Activated naive CD8-positive, alpha-beta T cell treated with anti-CD3 and anti-CD28 coated beads for 36 hours (primary cell): Measurements from ENCODE around the gene SKP1. TPM values are rescaled to one million over a fixed set of nuclear protein-coding genes. Genes with fewer than 3 reads are reported as not detected.

ENCODE experiments used
- DNase-seq: peaks from one replicate; pipeline ENCODE4 v3.0.0; 2021
- H3K27ac Mint-ChIP-seq: one replicate; pipeline ENCODE4 v1.8.0; 2022; ENCODE audit warnings: mild to moderate bottlenecking, moderate library complexity, mixed read lengths
- H3K27me3 Mint-ChIP-seq: one replicate; pipeline ENCODE4 v1.8.0; 2022; ENCODE audit warnings: mild to moderate bottlenecking, mixed read lengths
- H3K36me3 Mint-ChIP-seq: one replicate; pipeline ENCODE4 v1.8.0; 2021; ENCODE audit warnings: mild to moderate bottlenecking, mixed read lengths
- H3K4me1 Mint-ChIP-seq: one replicate; pipeline ENCODE4 v1.8.0; 2021; ENCODE audit warnings: mixed read lengths
- H3K4me3 Mint-ChIP-seq: one replicate; pipeline ENCODE4 v1.8.0; 2022; ENCODE audit warnings: mild to moderate bottlenecking, moderate library complexity, mixed read lengths
- H3K9me3 Mint-ChIP-seq: one replicate; pipeline ENCODE4 v1.8.0; 2022; ENCODE audit warnings: mixed read lengths
- total RNA-seq, 2 experiments: library from RNA; stranded (reverse); gene quantifications; one replicate each; pipeline ENCODE4 v1.2.3, GENCODE V29; 2021

SKP1 gene
- total RNA-seq, 2 experiments from 2014 or later = 253 to 260 TPM

DNA sequence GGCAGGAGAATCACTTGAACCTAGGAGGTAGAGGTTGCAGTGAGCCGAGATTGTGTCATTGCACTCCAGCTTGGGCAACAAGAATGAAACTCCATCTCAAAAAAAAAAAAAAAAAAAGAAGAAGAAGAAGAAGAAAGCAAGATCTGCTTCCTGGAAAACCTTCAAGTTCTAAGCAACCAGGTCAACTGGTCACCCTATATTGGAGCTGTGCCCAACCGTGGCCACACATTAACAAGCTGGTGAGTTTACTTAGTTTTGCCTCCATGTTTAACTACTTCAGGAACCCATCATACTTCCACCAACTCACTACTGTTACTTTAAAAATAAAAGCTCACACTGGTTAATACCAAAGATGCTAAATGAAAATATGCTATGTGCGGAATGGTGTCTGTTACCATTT, 12.3 kb upstream of the SKP1 start:
- Mint-ChIP-seq H3K9me3 (no peaks in the 10 kb centered on the region), H3K27me3 (no peaks in the 10 kb centered on the region), H3K4me3 (no peak overlapping the region), H3K36me3 (peaks cover 5% of the 10 kb centered on the region), H3K27ac (no peak overlapping the region), H3K4me1 (no peaks in the 10 kb centered on the region)
- DNase-seq = no peak

DNA sequence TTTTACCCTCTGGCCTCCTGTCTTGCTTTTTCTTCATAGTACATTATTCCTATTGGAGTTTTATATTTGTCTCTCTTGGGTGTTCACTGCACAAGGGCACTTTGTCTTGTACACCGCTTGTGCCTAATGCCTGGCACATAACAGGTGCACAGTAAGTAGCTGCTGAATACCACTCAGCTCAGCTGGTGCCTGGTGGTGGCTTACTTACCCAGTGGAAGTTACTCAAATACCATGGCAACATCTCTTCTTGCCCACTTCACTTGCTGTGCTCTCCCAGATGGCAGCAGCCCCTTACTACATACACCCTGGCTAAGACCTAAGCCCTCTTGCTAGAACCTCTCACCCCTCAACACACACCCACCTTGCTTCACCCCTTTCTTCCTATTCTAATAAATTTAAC, 11.3 kb upstream of the SKP1 start:
- H3K4me1 Mint-ChIP-seq = no peaks in the 10 kb centered on the region
- no peak for DNase-seq
- no peaks in the 10 kb centered on the region for H3K9me3 Mint-ChIP-seq
- H3K36me3 Mint-ChIP-seq = peaks cover 2% of the 10 kb centered on the region
- no peaks in the 10 kb centered on the region for H3K27me3 Mint-ChIP-seq
- H3K27ac Mint-ChIP-seq = no peak overlapping the region
- no peak overlapping the region for H3K4me3 Mint-ChIP-seq

DNA sequence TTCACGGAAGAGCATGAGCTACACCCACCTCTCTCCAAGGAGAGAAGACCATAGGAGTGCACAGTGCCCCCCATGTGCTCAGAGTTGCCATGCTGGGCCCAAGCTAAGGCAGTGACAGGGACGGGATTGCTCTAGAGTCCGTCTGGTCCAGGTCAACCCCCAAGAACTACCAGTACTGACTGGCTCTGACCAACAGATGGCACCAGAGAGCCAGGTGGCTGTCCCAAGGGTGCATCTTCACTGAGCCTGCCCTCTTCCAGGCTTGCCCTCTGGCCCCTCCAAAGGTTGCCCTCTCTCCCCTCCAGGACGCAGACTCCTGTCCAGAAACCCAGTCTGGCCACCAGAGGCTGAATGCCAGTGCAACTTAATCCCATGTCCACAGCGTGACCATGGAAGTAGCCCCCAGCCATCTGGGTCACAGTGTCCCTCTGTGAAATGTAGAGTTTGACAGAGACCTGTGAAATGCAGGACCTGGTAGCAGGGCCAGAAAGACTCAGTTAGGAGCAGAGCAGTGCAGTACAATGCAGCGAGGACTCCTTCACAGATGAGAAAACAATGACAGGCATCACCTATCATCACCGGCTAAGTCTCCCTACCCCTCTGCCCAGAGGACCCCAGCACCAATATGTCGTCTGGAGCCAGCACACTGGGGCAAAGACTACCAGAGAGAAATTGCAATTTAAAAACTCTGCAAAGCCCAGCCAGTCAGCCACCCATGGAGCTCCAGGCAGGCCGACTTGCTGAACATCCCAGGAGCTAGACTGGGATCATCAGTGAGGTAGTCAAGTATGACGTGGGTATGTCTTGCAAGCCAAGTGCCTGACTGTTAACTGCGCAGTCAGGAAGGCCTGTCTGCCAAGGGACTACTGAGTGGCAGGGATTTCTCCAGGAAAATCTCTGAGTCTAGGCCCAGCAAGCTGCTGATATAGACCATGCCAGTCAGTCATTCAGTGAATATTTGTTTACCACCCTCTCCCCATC, 7.7 kb upstream of the SKP1 start:
- Mint-ChIP-seq H3K4me3 (no peak overlapping the region), H3K27me3 (no peaks in the 10 kb centered on the region), H3K9me3 (no peaks in the 10 kb centered on the region), H3K4me1 (no peaks in the 10 kb centered on the region), H3K36me3 (no peaks in the 10 kb centered on the region), H3K27ac (no peak overlapping the region)
- peak; percentile 77 for DNase-seq

DNA sequence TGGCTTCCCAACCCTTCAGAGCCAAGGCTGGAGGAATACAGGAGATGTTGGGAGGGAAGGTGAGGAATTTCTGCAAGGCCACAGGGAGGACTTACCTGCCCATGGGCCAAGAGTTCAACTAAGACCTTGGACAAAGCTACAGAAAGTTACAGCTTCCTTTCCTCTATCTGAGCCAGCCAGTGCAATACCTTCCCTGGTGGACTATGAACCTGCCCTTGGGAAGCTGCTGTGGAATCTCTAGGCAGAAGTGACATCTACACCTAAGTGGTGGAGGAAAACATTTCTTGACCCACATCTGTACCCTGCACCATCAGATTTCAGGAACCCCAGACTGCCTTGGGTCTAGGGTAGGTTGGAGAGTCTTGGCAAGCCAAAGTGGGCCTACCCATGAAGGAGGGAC, 6.7 kb upstream of the SKP1 start:
- H3K36me3 Mint-ChIP-seq = no peaks in the 10 kb centered on the region
- H3K4me3 Mint-ChIP-seq = no peak overlapping the region
- H3K27ac Mint-ChIP-seq = no peak overlapping the region
- no peaks in the 10 kb centered on the region for H3K9me3 Mint-ChIP-seq
- H3K27me3 Mint-ChIP-seq = no peaks in the 10 kb centered on the region
- DNase-seq = no peak
- no peaks in the 10 kb centered on the region for H3K4me1 Mint-ChIP-seq

DNA sequence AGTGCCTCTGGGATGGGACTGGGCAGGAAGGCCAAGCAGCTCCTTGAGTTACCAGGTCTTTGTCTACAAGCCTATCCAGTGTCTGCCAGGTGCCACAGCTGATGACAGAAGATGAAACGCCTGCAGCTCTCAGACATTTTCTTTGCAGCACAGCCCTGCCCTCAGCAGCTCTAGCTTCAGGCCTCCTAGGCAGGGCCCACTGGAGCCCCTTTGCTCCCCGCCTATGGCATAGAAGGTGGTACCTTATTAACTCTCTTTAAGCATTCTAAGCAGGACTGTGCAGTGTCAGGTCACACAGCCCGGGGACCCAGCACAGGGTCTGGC, 1.3 kb upstream of the SKP1 start:
- Mint-ChIP-seq H3K27ac (no peak overlapping the region), H3K4me1 (peaks cover 23% of the 10 kb centered on the region), H3K27me3 (no peaks in the 10 kb centered on the region), H3K4me3 (peak overlapping the region; percentile 92), H3K36me3 (peaks cover 8% of the 10 kb centered on the region), H3K9me3 (no peaks in the 10 kb centered on the region)
- DNase-seq = no peak

DNA sequence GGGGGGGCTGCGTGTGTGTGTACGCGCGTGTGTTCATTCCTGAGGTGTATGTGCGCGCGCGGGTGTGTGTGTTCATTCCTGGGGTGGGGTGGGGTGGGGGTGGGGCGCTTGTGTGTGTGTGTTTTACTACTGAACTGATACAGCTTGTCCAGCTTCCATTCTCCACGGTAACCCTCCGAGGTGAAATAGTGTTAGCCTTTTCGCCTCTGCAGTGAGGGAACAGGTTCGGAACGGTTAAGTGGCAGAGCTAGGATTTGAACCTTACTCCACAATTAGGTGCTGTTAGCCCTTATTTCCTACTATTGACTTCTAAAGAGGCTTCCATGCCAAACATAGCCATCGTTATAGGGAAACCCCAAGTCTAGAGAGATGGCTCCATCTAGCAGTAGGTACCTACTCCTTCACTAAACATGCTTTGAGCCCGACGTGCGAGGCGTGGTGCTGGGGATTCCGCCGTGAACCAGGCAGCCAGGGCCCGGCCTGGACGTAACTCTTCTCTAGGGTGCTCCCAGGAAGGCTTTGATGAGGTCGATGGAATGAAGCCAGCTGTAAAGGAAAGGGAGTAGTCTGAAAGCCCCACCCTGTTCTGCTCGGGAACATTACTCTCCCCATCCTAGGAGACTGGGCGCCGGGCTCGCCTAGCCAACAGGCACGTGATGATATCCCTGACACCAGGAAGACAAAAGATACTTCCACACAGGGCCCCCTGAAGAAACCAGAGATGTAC, 782 bp upstream of the SKP1 start:
- H3K9me3 Mint-ChIP-seq = no peaks in the 10 kb centered on the region
- H3K4me1 Mint-ChIP-seq = peaks cover 24% of the 10 kb centered on the region
- H3K36me3 Mint-ChIP-seq = peaks cover 11% of the 10 kb centered on the region
- peak overlapping the region; percentile 92 for H3K4me3 Mint-ChIP-seq
- no peaks in the 10 kb centered on the region for H3K27me3 Mint-ChIP-seq
- DNase-seq = no peak
- peak overlapping the region; percentile 94 for H3K27ac Mint-ChIP-seq

DNA sequence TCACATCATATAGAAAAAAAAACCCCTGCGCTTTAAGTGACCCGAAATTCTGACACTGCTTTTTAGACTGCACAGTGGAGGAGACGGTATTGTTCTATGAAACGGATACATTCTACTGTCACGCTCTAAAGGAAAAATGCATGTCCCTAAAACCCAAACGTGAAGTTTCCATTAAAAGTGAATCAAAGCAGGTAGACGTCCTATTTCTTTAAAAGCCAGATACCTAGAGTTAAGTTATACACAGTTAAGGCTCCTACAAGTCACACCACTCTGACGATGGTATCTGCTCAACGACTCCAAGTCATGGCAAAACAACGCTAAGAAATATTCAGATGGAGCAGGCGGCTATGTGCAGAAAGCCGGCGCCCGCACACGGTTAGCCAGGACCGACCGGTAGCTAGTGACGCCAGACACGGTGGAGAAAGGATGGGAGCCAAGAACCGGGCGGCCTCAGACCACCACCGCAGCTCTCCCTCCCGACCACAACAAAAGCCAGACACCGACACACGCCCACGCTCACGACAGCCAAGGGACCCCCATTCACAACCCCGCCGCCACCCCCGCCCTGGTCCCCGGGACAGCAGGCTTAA, 734 bp downstream of the SKP1 start:
- Mint-ChIP-seq H3K9me3 (no peaks in the 10 kb centered on the region), H3K4me3 (peak overlapping the region; percentile 92), H3K4me1 (peaks cover 37% of the 10 kb centered on the region), H3K36me3 (peaks cover 23% of the 10 kb centered on the region), H3K27ac (peak overlapping the region; percentile 94), H3K27me3 (no peaks in the 10 kb centered on the region)
- DNase-seq = no peak

DNA sequence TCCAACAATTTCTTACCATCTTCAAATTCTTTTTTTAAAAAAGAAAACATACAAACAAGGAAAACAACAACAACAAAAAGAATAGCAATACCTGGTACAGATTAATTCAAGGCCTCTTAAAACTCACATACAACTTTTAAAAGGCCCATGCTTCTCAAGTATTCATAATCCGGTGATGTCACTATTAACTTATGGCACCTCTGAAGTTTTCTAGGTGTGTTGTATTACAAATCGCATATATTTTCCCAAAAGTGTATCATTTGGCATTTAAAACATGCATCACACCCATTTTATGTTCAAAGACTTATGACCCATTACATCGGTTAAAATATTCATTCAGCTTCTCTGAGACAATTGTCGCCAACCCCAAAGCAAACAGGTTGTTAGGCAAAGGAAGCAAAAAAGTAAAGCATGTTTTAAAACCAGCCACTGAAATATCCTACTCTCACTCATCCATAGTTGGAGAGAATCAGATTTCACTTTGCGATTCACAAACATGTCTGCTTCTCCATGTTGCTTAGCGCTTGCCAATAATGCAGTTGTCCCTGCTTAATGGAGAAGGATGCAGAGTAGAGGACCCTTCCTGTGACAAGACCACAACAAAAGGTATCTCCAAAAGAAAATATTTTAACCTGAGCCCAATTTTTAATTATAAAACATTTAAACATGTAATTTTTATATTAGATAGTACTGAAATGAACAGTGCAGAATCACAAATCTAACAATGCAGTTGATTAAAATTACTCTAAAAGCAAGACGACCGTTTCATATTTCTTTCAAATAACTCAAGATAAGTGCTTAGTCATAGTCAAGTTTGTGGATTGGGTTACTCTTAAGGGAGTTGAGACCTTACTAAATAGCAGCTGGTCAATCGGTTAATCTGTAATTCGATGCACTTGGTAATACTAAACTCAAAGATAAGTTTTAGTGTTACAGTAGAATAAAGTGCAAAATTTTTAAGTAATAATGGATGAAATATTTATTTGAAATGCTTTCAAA, 1.6 kb downstream of the SKP1 start:
- Mint-ChIP-seq H3K4me3 (peak overlapping the region; percentile 92), H3K27ac (peak overlapping the region; percentile 94), H3K36me3 (peaks cover 23% of the 10 kb centered on the region), H3K4me1 (peaks cover 41% of the 10 kb centered on the region), H3K9me3 (no peaks in the 10 kb centered on the region), H3K27me3 (no peaks in the 10 kb centered on the region)
- DNase-seq = no peak

DNA sequence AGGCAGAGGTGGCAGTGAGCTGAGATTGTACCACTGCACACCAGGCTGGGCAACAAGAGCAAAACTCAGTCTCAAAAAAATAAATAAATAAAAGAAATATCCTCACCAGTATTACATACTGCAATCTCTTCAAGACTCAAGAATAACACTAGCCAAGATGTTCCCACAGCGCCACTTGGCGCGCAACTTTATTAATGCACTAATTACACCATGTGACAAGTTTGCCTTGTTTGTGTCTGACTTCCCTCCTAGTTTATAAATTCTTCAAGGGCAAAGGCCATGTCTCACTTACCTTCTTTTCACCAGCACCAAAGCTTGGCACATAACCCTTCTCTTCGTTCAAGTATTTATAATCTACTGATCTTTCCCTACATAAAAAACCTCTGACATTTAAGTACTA, 4.8 kb downstream of the SKP1 start:
- Mint-ChIP-seq H3K36me3 (peaks cover 42% of the 10 kb centered on the region), H3K27me3 (no peaks in the 10 kb centered on the region), H3K4me1 (peaks cover 43% of the 10 kb centered on the region), H3K9me3 (no peaks in the 10 kb centered on the region), H3K4me3 (no peak overlapping the region), H3K27ac (no peak overlapping the region)
- no peak for DNase-seq

DNA sequence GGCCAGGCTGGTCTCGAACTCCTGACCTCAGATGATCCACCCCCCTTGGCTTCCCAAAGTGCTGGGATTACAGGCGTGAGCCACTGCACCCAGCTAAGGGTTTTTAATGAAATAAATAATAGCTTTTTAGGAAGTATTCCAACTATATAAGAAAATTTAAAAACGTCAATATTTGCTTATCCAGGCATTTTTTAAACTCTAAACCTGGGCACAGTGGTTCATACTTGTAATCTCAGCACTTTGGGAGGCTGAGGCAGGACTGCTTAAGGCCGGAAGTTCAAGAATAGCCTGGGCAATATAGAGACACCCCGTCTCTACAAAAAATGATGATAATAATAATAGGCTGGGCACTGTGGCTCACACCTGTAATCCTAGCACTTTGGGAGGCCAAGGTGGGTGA, 14.2 kb downstream of the SKP1 start:
- Mint-ChIP-seq H3K4me1 (peaks cover 33% of the 10 kb centered on the region), H3K27ac (no peak overlapping the region), H3K27me3 (no peaks in the 10 kb centered on the region), H3K9me3 (no peaks in the 10 kb centered on the region), H3K36me3 (peaks cover 65% of the 10 kb centered on the region), H3K4me3 (no peak overlapping the region)
- DNase-seq = no peak

DNA sequence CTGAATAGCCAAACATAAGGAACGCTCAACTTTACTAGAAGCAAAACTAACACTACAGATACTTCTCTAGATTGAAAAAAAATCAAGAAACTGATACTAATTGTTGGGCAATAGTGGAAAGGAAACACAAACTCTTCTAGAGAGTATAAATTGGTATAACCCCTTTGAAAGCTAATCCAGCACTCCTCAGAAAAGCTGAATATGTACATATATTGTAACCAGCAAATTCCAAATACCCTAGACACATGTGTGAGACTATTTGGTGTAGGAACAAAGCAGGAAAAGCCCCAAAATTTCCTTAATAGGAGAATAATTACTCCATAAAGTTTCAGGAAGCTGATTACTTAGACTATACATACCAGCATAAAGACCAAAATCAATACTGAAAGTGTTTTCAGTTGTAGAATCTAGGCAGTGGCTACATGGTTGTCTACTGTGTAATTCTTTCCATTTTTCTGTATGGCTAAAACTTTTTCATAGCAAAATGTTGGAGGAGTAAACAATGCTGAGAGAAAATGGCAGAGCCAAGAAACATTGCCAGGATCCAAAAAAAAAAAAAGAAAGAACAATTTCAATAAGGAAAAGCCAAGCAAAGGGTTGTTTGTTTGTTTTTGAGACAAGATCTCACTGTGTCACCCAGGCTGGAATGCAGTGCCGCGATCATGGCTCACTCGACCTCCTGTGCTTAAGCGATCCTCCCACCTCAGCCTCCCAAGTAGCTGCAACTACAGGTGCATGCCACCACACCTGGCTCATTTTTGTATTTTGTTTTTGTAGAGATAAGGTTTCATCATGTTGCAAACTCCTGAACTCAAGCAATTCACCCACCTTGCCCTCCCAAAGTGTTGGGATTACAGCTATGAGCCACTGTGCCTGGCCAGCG, 15.0 kb downstream of the SKP1 start:
- DNase-seq = no peak
- H3K4me3 Mint-ChIP-seq = no peak overlapping the region

DNA sequence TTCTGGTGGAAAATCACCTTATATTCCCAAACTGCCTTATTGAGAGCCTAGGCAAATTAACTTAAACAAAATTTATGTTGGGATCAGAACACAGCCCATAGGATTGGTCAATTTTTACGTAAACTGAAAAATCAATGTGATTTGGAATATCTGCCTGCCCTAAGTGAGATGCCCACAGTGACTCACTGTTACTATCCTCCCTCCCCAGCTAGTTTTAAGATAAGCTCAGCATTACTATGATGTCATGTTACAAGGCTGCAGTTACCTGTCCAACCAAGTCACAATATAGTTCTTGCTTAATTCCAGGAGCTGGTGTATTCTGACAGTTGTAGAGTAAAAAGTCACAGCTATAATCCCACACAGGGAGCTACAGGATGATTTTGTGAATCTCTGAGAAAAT, 23.1 kb downstream of the SKP1 start:
- Mint-ChIP-seq H3K27ac (no peak overlapping the region), H3K4me1 (peaks cover 65% of the 10 kb centered on the region)

More for the DNA sequence above, 15.0 kb downstream of the SKP1 start:
- H3K4me1 Mint-ChIP-seq = peaks cover 37% of the 10 kb centered on the region
- H3K36me3 Mint-ChIP-seq = peaks cover 59% of the 10 kb centered on the region
- H3K27ac Mint-ChIP-seq = peak overlapping the region; percentile 82
- H3K27me3 Mint-ChIP-seq = no peaks in the 10 kb centered on the region
- no peaks in the 10 kb centered on the region for H3K9me3 Mint-ChIP-seq

DNA sequence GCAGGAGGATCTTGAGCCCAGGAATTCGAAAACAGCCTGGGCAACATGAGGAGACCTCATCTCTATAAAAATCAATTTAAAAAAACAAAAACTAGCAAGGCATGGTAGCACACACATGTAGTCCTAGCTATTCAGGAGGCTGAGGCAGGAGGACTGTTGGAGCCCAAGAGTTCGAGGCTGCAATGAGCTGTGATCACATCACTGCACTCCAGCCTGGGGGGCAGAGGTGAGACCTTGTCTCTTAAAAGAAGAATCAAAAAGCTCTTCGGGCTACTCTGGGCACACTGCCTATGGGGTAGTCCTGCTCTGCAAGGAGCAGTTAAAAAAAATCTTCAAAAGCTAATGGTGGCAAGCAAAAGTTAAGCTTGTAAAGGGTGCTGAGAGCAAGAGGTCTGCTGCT, 23.5 kb downstream of the SKP1 start:
- H3K4me3 Mint-ChIP-seq = no peak overlapping the region
- DNase-seq = no peak
- H3K36me3 Mint-ChIP-seq = peaks cover 47% of the 10 kb centered on the region

More for the DNA sequence above, 23.1 kb downstream of the SKP1 start:
- Mint-ChIP-seq H3K36me3 (peaks cover 48% of the 10 kb centered on the region), H3K27me3 (no peaks in the 10 kb centered on the region), H3K9me3 (no peaks in the 10 kb centered on the region), H3K4me3 (no peak overlapping the region)
- DNase-seq = no peak

More for the DNA sequence above, 23.5 kb downstream of the SKP1 start:
- Mint-ChIP-seq H3K27ac (peak overlapping the region; percentile 35), H3K9me3 (no peaks in the 10 kb centered on the region), H3K4me1 (peaks cover 64% of the 10 kb centered on the region), H3K27me3 (no peaks in the 10 kb centered on the region)
